Stimulated activated CD8-positive, alpha-beta memory T cell treated with anti-CD3 and anti-CD28 coated beads, Interleukin-15, amount 100 ng/mL, for 24 hours (primary cell): ENCODE data around the gene NHERF1.
A peak's percentile ranks its signal among the peaks of the same experiment; 100 is the strongest.

Experiments used
- DNase-seq: peaks from one replicate; pipeline ENCODE4 v3.0.0-alpha.2; 2020; ENCODE audit warnings: low read depth

Gene NHERF1

DNA sequence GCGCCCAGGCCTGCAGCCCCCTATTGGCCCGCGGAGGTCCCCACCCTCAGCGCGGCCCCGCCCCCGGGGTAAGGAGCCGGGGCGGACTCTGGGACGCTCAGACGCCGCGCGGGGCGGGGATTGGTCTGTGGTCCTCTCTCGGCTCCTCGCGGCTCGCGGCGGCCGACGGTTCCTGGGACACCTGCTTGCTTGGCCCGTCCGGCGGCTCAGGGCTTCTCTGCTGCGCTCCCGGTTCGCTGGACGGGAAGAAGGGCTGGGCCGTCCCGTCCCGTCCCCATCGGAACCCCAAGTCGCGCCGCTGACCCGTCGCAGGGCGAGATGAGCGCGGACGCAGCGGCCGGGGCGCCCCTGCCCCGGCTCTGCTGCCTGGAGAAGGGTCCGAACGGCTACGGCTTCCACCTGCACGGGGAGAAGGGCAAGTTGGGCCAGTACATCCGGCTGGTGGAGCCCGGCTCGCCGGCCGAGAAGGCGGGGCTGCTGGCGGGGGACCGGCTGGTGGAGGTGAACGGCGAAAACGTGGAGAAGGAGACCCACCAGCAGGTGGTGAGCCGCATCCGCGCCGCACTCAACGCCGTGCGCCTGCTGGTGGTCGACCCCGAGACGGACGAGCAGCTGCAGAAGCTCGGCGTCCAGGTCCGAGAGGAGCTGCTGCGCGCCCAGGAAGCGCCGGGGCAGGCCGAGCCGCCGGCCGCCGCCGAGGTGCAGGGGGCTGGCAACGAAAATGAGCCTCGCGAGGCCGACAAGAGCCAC lies at the start of gene NHERF1:
Gene NHERF1 (plus strand): TSS at position 100 of the 750 bp plus-strand sequence. CDS start 219 bp downstream, at position 319.
- peak; percentile 91 for DNase-seq

DNA sequence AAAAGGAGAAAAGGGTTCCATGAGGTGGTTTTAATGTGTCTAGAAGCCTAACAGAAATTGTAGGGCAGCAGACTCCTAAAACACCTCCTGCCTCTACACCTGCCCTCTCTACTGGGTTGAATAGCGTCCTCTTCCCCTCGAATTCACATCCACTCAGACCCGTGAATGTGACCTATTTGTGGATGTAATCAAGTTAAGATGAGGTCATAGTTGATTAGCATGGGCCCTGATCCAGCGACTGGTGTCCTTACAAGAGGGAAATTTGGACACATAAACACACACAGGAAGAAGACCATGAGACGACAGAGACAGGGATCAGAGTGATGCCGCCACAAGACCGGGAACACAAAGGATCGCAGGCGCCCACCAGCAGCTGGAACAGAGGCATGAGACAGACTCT lies 49.2 kb upstream of the NHERF1 start:
- no peak for DNase-seq

DNA sequence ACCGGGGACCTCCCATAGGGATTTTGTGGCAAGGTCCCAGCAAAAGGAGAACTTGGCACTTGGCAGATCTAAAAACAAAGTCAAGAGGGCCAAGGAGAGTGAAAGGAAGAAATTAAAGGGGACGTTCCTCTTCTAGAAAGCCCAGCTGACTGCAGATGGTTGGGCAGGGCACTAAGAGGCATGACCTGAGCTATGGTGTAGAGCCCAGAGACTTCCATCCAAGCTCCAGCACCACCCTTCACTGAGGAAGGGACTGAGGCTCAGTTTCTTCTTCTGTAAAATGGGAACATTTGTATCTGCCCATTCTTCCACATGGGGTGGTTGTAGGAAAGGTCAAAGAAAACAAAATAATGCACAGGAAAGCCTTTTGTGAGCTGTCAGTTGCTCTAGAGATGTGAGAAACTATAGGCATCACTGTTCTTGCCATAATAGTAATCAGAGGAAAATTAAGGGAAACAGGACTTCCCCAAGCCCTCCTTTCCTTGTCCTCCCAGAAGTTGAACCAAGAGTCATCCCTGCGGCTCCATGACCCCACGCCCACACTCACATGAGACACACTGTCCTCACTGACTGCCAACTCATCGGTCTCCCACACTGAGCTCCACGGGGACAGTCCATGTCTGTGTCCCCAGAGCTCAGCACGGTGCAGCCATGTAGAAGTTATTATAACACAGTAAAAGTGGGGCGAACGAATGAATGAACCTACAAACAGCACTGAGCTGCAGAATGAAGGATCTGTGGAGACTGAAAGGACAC lies 46.1 kb upstream of the NHERF1 start:
- DNase-seq: no peak

- DNase-seq: no peak
Measured at GRCh38 chr17:74703311-74703710, 45.1 kb upstream of the NHERF1 start.

DNA sequence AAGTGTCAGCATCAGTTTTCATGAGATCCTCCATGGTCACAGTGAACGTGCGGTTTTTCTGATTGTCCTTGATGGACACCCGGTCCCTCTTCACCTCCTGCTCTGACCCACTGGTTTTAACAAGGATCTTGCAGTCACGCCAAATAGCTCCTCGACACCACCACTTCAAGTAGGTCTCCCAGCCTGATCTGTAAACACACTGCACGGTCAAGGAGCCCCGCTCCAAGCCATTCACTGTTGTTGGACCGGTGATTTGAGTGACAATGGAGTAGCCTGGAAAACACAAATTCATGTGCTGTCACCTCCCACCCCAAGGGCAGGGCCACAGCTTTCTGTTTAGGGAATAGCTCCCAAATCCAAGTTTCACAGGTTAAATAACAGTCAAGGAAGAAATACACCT lies 43.9 kb upstream of the NHERF1 start:
- DNase-seq: no peak

DNA sequence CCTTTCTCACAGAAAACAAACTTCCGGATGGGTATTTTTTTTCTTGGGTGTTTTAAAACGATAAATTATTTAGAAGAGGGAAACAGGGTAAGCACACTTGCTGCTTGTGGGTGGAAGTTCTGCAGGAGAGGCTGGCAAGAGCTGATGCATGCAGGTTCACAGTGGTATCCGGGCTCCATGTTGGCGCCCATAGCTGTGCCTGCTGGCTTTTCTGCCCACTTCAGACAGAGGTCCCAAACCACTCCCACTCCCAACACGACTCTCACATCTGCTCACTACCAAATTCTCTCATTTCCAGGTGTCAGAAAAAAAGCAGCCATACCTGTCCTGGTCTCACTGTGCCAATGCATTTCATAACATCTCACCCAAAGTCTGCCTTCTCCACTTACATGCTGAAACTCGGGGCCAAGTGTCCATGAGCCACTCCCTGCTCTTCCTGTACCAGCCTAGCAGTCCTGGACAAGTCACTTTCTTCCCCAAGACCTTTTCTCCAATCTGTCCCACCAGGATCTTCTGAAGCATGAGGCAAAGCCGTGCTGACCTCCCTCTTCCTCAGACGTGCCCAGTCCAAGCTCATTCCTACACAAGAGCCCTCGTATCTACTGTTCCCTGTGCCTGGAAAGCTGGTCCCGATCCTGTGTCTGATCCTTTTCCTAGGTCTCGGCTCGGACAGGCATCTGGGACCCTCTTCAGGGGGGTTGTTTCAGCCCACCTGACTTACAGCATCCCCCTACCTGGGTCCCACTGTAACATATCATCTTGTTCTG lies 37.2 kb upstream of the NHERF1 start:
- DNase-seq: no peak

- DNase-seq: no peak
Measured at GRCh38 chr17:74712301-74712700, 36.1 kb upstream of the NHERF1 start.

- DNase-seq: no peak
Measured at GRCh38 chr17:74712756-74713155, 35.7 kb upstream of the NHERF1 start, which contains the start of gene CD300LF. Gene CD300LF, minus strand, starts transcription at chr17:74712923. Its CDS starts 57 bp downstream, at chr17:74712866.

DNA sequence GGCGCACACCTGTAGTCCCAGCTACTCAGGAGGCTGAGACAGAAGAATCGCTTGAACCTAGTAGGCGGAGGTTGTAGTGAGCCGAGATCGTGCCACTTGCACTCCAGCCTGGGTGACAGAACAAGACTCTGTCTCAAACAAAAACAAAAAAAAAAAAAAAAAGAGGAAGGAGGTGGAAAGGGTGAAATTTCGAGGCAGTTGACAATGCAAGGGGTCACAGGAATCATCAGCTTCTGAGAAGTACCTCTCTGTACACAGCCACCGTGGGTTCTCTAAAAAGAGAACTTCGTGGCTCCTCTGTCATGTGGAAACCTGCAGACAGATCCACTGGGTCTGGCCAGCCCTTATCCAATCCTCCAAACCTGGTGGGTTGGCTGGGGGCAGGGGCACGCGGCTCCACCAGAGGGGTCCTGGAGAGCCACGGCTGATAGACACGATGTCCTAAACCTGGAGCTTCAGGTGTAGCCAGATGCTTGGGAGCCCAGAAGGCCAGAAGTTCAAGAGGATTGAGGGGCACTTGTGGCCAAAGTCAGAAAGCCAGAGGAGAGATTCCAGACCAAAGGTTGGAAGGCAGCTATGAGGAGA lies 35.2 kb upstream of the NHERF1 start:
- DNase-seq: no peak

DNA sequence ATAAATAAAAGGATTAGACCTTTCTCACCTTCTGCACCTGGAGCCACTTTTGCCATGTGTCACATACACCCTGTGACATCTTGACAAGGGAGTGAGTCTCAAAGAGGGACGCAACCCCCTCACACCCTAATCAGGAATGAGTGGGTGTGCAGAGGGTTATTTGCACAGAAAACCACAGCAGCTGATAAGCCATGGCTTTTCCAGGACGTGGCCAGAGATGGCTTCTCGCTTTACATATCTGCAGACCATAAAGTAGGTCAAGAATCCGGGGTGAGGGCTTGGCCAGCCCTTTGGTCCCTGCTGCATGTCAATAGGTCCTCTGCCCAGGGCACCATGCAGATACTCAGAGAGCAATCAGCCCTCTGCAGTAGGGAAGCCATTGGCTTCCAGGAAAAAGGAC lies 33.3 kb upstream of the NHERF1 start:
- no peak for DNase-seq

DNA sequence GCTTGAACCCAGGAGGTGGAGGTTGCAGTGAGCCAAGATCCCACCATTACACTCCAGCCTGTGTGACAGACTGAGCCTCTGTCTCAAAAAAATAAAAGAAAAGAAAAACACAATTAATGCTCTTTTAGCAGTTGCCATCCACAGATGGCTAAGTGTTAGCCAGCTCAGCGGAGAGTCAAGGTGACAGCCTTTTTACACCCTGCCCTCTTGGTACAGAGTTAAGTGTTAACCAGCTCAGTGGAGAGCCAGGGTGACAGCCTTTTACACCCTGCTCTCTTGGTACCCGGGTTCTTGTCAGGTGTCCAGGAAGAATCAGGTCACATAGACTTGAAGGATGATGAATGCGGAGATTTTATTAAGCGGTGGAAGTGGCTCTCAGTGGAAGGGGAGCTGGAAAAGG lies 27.9 kb upstream of the NHERF1 start:
- DNase-seq: no peak

GRCh38 chr17:74722782-74723181 lies 25.6 kb upstream of the NHERF1 start:
- no peak for DNase-seq

GRCh38 chr17:74723891-74724290 lies 24.5 kb upstream of the NHERF1 start:
- DNase-seq: no peak

GRCh38 chr17:74725111-74725510 lies 23.3 kb upstream of the NHERF1 start:
- DNase-seq: no peak

GRCh38 chr17:74728033-74728701 lies 20.3 kb upstream of the NHERF1 start:
- no peak for DNase-seq

DNA sequence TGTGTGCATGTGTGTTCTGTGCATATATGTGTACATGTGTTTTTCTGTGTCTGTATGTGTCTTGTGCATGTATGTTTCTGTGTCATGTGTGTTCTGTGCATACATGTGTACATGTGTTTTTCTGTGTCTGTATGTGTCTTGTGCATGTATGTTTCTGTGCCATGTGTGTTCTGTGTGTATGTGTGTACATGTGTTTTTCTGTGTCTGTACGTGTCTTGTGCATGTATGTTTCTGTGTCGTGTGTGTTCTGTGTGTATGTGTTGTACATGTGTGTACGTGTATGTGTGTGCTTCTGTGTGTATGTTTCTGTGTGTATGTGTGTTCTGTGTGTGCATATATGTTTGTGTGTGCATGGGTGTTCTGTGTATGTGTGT lies 19.7 kb upstream of the NHERF1 start:
- no peak for DNase-seq

GRCh38 chr17:74729368-74729767 lies 19.1 kb upstream of the NHERF1 start:
- DNase-seq: no peak

GRCh38 chr17:74729866-74730265 lies 18.6 kb upstream of the NHERF1 start:
- DNase-seq: no peak

GRCh38 chr17:74730491-74731346 lies 17.7 kb upstream of the NHERF1 start:
- no peak for DNase-seq

DNA sequence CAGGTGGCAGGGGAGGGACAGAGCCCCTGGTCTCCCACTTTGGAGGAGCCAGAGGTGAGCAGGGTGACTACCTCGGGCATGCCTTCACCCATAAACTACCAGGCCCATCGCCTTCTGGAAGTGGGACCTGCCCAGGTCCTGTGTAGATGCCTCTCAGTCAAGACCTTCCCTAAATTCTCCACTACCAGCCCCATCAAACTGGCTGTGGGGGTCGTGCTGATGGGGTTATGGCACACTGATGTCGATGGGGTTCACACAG lies 17.2 kb upstream of the NHERF1 start:
- DNase-seq: no peak
